Measurements from ENCODE around the gene SRGAP2.
"Not testable (repeated sequence)": the region's sequence is repeated elsewhere in the genome, so short reads cannot be mapped to it uniquely, and the experiment has no call there.

Gene SRGAP2

DNA sequence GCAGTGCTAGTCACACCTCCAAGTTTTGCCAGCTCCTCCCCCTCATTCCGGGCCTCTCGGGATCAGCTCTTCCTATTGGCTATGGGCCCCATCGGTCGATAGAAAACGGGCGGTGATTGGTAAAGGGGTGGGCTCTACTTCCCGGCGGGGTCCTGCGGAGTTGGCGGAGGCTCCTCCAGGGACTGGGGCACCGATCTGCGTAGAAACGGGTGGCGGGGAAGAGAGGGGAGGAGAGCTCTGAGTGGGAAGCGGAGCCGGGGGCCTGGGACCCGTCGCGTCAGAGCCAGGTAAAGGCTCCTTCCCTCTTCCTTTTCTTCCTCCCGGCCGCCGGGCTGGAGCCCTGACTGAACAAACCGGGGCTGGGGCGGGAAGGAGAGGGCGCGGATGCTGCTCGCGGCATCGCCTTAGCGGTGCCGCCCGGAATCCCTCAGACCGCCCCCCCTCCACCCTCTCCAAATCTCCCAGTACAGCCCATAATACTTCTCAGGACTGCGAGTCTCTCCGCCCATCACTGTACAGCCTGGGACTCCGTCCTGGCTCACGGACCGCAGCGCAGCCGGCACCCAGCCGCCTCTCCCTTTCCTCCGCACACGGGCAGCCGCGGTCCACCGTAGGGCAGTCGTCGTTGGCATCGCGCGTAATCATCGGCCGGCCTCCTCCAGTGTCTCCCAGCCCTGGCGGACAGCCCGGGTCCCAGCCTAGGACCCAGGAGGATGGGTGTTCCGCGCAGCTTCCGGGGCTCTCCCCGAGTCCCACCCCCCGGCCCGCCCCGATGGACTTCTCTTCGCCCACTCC, at the start of gene SRGAP2:
Gene SRGAP2 (plus strand): TSS at position 178 of the 795 bp plus-strand sequence. CDS start 2,430 bp downstream, outside the sequence.
- H3K4me3 ChIP-seq (ENCODE audit: low read depth, low read length): peak within 1 kb of the TSS; percentile 51
- peak; percentile 6 for DNase-seq (ENCODE audit: low read depth)

DNA sequence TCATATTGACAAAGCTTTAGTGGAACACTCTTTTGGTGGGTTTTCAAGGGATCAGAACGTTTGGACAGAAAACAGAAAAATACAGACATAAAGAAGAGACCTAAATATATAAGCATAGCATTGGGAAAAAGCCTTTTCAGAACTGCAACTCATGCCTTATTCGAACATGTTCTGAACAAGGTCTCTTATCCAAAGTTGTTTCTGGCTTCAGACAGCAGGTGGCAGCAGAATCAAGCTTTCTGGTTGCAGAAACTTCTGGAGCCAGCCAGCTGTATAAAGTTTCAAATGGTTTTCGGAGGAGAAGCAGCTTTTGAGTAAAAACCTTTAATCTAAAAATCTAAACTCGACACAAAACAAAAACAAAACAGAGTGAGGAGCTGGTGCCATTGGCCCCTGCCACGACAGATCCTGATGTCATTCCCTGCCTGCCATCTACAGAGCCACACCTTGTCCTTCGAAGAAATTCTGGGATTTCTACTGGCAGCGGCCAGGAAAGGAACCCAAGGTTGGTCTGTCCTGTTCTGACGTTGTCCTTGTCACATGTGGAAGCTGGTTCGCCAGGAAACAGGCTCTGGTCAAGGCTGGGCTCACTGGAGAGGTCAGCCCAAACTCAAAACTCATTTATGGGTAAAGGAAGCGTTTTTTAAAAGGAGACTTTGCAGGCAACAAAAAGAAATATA, 35.9 kb upstream of the SRGAP2 start:
- TF ChIP-seq, protein P1, sequence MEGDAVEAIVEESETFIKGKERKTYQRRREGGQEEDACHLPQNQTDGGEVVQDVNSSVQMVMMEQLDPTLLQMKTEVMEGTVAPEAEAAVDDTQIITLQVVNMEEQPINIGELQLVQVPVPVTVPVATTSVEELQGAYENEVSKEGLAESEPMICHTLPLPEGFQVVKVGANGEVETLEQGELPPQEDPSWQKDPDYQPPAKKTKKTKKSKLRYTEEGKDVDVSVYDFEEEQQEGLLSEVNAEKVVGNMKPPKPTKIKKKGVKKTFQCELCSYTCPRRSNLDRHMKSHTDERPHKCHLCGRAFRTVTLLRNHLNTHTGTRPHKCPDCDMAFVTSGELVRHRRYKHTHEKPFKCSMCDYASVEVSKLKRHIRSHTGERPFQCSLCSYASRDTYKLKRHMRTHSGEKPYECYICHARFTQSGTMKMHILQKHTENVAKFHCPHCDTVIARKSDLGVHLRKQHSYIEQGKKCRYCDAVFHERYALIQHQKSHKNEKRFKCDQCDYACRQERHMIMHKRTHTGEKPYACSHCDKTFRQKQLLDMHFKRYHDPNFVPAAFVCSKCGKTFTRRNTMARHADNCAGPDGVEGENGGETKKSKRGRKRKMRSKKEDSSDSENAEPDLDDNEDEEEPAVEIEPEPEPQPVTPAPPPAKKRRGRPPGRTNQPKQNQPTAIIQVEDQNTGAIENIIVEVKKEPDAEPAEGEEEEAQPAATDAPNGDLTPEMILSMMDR (IDR thresholded peaks at IDR 0.05; ENCODE audit: control insufficient read depth, extremely low read depth, insufficient read depth): 0 out of 2 replicates have a peak, but pooled peaks have one; percentile 8
- not testable (repeated sequence) for DNase-seq (ENCODE audit: low read depth); H3K4me3 ChIP-seq (ENCODE audit: low read depth, low read length)

GRCh38 chr1:206169794-206170193, 33.5 kb upstream of the SRGAP2 start:
- not testable (repeated sequence) for DNase-seq (ENCODE audit: low read depth); H3K4me3 ChIP-seq (ENCODE audit: low read depth, low read length)

- not testable (repeated sequence) for H3K4me3 ChIP-seq (ENCODE audit: low read depth, low read length); DNase-seq (ENCODE audit: low read depth)
Measured at GRCh38 chr1:206173110-206173719, 30.1 kb upstream of the SRGAP2 start.

DNA sequence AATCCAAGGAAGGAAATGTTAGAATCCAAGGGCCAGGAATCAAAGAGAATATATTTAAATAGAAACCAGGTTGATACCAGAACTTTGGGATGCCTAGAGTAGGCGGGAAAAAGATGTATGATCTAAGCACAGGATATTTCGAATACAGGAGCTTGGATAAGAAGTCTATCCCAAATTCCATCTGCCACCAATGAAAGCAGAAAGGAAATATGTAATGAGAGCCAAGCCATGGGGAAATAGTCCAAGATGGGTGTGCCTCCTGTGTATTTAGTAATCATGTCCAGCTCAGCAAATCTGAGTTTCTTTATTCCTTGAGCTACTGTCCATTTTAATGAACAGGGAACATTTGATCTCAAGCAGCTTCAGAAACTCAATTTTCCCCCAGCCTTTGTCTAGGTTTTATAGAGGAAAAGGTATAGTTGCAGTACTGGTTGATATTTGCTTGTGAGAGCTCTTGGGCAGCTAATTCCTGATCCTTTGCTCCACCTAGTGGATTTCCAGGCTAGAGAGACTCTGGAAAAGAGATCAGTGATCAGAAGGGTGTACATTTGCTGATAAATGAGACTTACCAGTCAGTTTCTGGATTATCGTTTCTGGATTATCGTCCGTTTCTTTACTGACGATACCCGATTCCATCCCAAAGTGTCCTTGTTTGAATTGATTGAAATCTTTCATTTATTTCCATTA, 29.0 kb upstream of the SRGAP2 start:
- H3K4me3 ChIP-seq (ENCODE audit: low read depth, low read length): not testable (repeated sequence)
- DNase-seq (ENCODE audit: low read depth): peak; percentile 3
- TF ChIP-seq, protein P1 (IDR thresholded peaks at IDR 0.05; ENCODE audit: control insufficient read depth, extremely low read depth, insufficient read depth): peak; percentile 44

DNA sequence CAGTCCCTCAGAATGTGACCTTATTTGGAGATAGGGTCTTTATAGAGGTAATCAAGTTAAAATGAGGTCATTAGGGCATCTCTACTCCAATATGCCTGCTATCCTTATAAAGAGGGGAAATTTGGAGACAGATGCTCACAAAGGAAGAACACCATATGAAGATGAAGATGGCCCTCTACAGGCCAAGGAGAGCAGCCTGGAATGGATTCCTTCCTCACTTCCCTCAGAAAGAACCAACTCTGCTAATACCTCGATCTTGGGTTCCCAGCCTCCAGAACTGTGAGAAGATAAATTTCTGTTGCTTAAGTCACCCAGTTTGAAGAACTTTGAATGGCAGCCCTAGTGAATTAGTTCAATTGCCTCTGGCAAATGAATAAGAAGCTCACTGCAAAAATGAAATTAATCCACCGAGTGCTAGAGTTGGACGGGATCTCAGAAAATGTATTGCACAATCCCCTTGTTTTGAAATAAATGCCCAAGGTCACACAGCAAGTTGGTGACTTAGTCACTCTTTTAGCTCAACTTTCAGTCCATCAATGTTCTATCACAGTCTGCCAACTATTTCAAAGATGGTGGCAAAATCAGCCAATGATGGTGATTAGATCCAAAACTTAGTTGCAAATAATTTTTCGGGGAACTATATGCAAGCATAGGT, 27.8 kb upstream of the SRGAP2 start:
- not testable (repeated sequence) for DNase-seq (ENCODE audit: low read depth); H3K4me3 ChIP-seq (ENCODE audit: low read depth, low read length)
- TF ChIP-seq, protein P1 (IDR thresholded peaks at IDR 0.05; ENCODE audit: control insufficient read depth, extremely low read depth, insufficient read depth): peak; percentile 22

- not testable (repeated sequence) for DNase-seq (ENCODE audit: low read depth)
Measured at GRCh38 chr1:206176114-206176502, 27.2 kb upstream of the SRGAP2 start.

GRCh38 chr1:206178061-206178989, 25.0 kb upstream of the SRGAP2 start:
- not testable (repeated sequence) for DNase-seq (ENCODE audit: low read depth)

More at GRCh38 chr1:206176114-206176502, 27.2 kb upstream of the SRGAP2 start:
- H3K4me3 ChIP-seq (ENCODE audit: low read depth, low read length): not testable (repeated sequence)

DNA sequence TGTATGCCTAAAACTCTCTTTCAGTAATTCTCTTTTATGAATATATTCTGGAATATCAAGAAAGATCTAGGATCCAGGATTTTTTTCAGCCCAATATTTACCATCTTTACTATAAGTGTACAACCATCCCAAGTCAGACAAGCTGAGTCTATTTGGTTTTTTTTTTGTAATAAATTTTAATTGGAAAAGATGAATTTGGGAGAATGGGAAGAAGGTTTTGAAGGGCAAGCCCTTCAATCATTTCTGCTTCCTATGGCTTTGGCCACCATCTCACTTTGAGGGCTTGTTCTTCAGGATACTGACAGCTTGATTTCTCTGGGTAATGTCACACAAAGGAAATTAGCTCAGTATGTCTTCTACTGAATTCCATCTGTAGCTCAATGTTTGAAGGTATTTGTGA, 23.7 kb upstream of the SRGAP2 start:
- not testable (repeated sequence) for H3K4me3 ChIP-seq (ENCODE audit: low read depth, low read length); DNase-seq (ENCODE audit: low read depth)

More at GRCh38 chr1:206178061-206178989, 25.0 kb upstream of the SRGAP2 start:
- not testable (repeated sequence) for H3K4me3 ChIP-seq (ENCODE audit: low read depth, low read length)

DNA sequence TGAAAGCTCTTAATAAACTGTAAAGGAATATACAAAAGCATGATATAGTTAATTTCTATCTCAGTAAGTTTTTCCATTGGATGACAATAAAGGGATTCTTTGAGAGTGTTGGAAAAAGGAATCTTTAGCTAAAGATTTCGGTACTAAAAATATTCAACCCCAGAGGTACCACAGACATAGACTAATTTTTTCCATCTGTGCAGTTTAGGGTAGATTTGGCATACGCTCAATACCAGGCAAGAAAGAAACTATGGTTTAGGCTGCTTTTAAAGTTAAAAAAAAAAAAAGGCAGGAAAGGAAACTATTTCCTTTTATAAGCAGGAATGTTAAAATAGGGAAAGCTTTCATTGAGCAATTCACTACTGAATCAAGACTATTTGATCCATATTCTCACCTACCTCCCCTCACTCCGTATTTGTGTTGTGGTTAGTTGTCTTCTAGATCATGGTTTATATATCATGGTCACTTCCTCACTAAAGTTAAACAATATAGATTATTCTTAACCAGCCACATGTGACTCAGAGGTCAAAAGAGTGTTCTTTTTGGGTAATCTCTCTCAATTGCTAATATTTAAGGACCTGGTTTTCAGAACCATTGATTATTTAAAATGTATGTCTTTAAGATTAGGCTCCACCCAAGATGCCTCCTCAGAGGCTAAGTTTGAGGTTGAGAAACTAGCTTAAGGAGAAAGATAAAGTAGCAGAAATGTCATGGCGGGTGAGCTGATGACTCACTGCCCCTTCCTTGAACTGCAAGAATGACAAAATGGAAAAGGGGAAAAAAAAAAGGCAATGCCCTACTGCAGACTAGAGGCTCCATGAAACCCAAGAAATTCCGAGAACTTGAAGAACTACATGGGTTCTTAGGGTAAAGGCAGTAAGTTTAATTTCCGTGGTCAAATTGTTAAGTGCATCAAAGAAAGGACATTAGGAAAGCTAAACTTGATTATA, 20.7 kb upstream of the SRGAP2 start:
- not testable (repeated sequence) for H3K4me3 ChIP-seq (ENCODE audit: low read depth, low read length); DNase-seq (ENCODE audit: low read depth)

DNA sequence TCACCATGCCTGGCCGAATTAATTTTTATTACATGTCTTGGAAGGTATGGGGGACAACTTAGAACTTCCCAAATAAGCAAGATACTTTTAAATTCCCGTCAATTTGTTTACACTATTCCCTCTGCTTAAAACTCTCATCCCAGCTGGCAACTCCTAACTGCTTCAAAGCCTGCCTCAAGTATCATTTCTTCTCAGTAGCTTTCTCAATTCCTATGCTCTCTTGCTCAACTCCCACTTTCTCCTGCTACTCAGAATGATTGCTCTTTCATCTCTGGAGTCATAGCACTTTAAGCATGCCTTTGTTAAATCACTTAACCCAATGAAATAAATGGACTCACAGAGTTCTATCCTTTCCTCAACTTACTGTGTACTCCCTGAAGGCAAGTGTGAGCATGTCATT, 19.6 kb upstream of the SRGAP2 start:
- DNase-seq (ENCODE audit: low read depth); H3K4me3 ChIP-seq (ENCODE audit: low read depth, low read length): not testable (repeated sequence)

DNA sequence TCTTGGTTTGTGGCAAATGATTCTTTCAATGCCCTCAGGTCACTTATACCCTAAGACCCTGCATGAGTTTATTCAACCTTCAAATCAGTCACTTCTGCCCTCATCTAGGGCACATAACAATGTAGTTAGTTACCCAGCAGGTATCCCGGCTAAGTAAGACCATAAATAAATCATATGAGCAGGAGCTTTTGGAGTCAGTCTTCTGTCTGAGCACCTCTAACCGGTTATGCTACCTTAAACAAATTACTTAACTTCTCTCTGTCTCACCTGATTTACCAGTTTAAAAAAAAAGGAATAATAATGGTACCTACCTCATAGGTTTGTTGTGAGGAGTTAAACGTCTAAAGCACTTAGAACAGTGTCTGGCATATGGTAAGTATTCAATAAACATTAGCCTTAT, 17.6 kb upstream of the SRGAP2 start:
- not testable (repeated sequence) for H3K4me3 ChIP-seq (ENCODE audit: low read depth, low read length); DNase-seq (ENCODE audit: low read depth)
